H1 (cell line): ENCODE results near the gene PEAK3.
A peak's percentile ranks its signal among the peaks of the same experiment; 100 is the strongest.

Experiments used
- CTCF ChIP-seq, 3 experiments: IDR thresholded peaks; 1 replicate in 2 of 3; 2 replicates in 1 of 3; pipeline versions ENCODE4 v1.5.1 to v1.6.1; 2011; ENCODE audit warnings: low read length in 3 of 3, mild to moderate bottlenecking in 3 of 3, inconsistent platforms in 2 of 3, low read depth in 1 of 3, moderate library complexity in 1 of 3; ENCODE audit not compliant: insufficient read depth in 1 of 3; ENCODE audit errors: control extremely low read depth in 1 of 3
- GABPA ChIP-seq: IDR thresholded peaks from 2 replicates; pipeline ENCODE4 v1.6.1; 2011; ENCODE audit warnings: mild to moderate bottlenecking, low read length, moderate library complexity, borderline replicate concordance; ENCODE audit not compliant: insufficient read depth
- KDM5A ChIP-seq: fragments of 200-600 bp; IDR thresholded peaks from 2 replicates; pipeline ENCODE4 v1.7.1; 2012; ENCODE audit warnings: mild to moderate bottlenecking, low read length, inconsistent platforms, mixed read lengths
- MAFK ChIP-seq: IDR thresholded peaks from 2 replicates; pipeline ENCODE4 v1.6.1; 2012; ENCODE audit warnings: low read depth, mild to moderate bottlenecking, improper control_type of control experiment, low read length

- TF ChIP-seq GABPA (0 out of 2 replicates have a peak, but pooled peaks have one; percentile 6), KDM5A (no peak), CTCF (IDR thresholded peaks at IDR 0.05; ENCODE audit: control extremely low read depth in 1 of 3, insufficient read depth in 1 of 3, low read depth in 1 of 3, low read length in 3 of 3) (no peak), MAFK (no peak)
Observed at GRCh38 chr19:2251106-2252054, 30.6 kb downstream of the PEAK3 start.
